GM23338 (cell line): Measurements from ENCODE around the gene ZNF532. TPM values are rescaled to one million over a fixed set of nuclear protein-coding genes. Genes with fewer than 3 reads are reported as not detected.

Experiments used
- ATAC-seq: fragments of 200-7000 bp; cut with Tn5 transposase; 3 replicates; pipeline ENCODE4 v1.9.1; 2020
- DNase-seq: peaks from one replicate; pipeline ENCODE4 v3.0.0-alpha.2; 2015; ENCODE audit warnings: low spot score
- H2AFZ ChIP-seq: fragments of 200-600 bp; sonication (generic); 2 replicates; pipeline ENCODE4 v1.8.0; 2016; ENCODE audit warnings: antibody characterized with exemption, mild to moderate bottlenecking, moderate library complexity
- H3F3A ChIP-seq: fragments of 200-600 bp; sonication (generic); replicated peaks from 2 replicates; pipeline ENCODE4 v1.8.0; 2017; ENCODE audit warnings: antibody characterized with exemption, mixed run types, low read depth
- H3K27ac ChIP-seq: fragments of 200-600 bp; sonication (generic); 2 replicates; pipeline ENCODE4 v1.6.1; 2016; ENCODE audit warnings: low read depth
- H3K27me3 ChIP-seq: fragments of 200-600 bp; sonication (generic); 2 replicates; pipeline ENCODE4 v1.8.0; 2016; ENCODE audit warnings: mild to moderate bottlenecking, mixed run types, moderate library complexity; ENCODE audit not compliant: insufficient read depth
- H3K36me3 ChIP-seq: fragments of 200-600 bp; sonication (generic); 2 replicates; pipeline ENCODE4 v1.8.0; 2016; ENCODE audit warnings: mild to moderate bottlenecking; ENCODE audit not compliant: insufficient read depth
- H3K4me1 ChIP-seq: fragments of 200-600 bp; sonication (generic); 2 replicates; pipeline ENCODE4 v1.8.0; 2016; ENCODE audit warnings: mild to moderate bottlenecking, moderate library complexity; ENCODE audit not compliant: insufficient read depth
- H3K4me2 ChIP-seq: fragments of 200-600 bp; sonication (generic); 2 replicates; pipeline ENCODE4 v1.7.1; 2017; ENCODE audit warnings: mixed run types
- H3K4me3 ChIP-seq: fragments of 200-600 bp; sonication (generic); 2 replicates; pipeline ENCODE4 v1.6.1; 2016; ENCODE audit warnings: mixed run types
- H3K79me2 ChIP-seq: fragments of 200-600 bp; sonication (generic); replicated peaks from 2 replicates; pipeline ENCODE4 v1.8.0; 2017; ENCODE audit warnings: mild to moderate bottlenecking; ENCODE audit not compliant: insufficient read depth
- H3K9me2 ChIP-seq: fragments of 200-600 bp; sonication (generic); 2 replicates; pipeline ENCODE4 v1.8.0; 2017; ENCODE audit not compliant: insufficient read depth
- H4K20me1 ChIP-seq: fragments of 200-600 bp; sonication (generic); replicated peaks from 2 replicates; pipeline ENCODE4 v1.8.0; 2017; ENCODE audit warnings: mild to moderate bottlenecking; ENCODE audit not compliant: insufficient read depth
- H3K27ac Mint-ChIP-seq: 2 replicates; pipeline ENCODE4 v1.8.0; 2020; ENCODE audit warnings: inconsistent platforms, mild to moderate bottlenecking, moderate library complexity, mixed read lengths
- H3K27me3 Mint-ChIP-seq: 3 replicates; pipeline ENCODE4 v1.8.0; 2022; ENCODE audit warnings: low read depth, mild to moderate bottlenecking, moderate library complexity, mixed read lengths, inconsistent platforms; ENCODE audit not compliant: insufficient read depth, poor library complexity
- H3K36me3 Mint-ChIP-seq: 3 replicates; pipeline ENCODE4 v1.8.0; 2021; ENCODE audit warnings: low read depth, mild to moderate bottlenecking, inconsistent platforms, moderate library complexity, mixed read lengths
- H3K4me1 Mint-ChIP-seq: 3 replicates; pipeline ENCODE4 v1.8.0; 2020; ENCODE audit warnings: mild to moderate bottlenecking, inconsistent platforms, mixed read lengths
- H3K4me3 Mint-ChIP-seq: 3 replicates; pipeline ENCODE4 v1.8.0; 2021; ENCODE audit warnings: moderate library complexity, mild to moderate bottlenecking, inconsistent platforms, mixed read lengths
- H3K9me3 Mint-ChIP-seq: 3 replicates; pipeline ENCODE4 v1.8.0; 2020; ENCODE audit warnings: moderate library complexity, mild to moderate bottlenecking, inconsistent platforms, mixed read lengths
- CREB1 ChIP-seq: fragments of 250-450 bp; sonication (Bioruptor Pico); IDR thresholded peaks from 2 replicates; pipeline ENCODE4 v1.5.0; 2020; ENCODE audit warnings: low read depth, mild to moderate bottlenecking, moderate library complexity
- CTCF ChIP-seq, 2 experiments: fragments of 200-600 bp in 1 of 2; sonication (generic) in 1 of 2; conservative IDR thresholded peaks; 2 replicates each; pipeline versions ENCODE4 v1.5.1 to v1.6.1; 2016 to 2017; ENCODE audit warnings: antibody characterized with exemption in 2 of 2, low read depth in 2 of 2, mild to moderate bottlenecking in 2 of 2, moderate library complexity in 1 of 2
- NANOG ChIP-seq: IDR thresholded peaks from 2 replicates; pipeline ENCODE4 v1.6.1; 2016; ENCODE audit warnings: antibody characterized with exemption, borderline replicate concordance
- STAT1 ChIP-seq: IDR thresholded peaks from one replicate; pipeline ENCODE4 v1.6.1; 2016; ENCODE audit warnings: antibody characterized with exemption; ENCODE audit not compliant: unreplicated experiment
- ZNF462 ChIP-seq: fragments of 250-450 bp; sonication (Bioruptor Pico); IDR thresholded peaks from 2 replicates; pipeline ENCODE4 v1.5.0; 2020; ENCODE audit warnings: mild to moderate bottlenecking, moderate library complexity
- polyA plus RNA-seq: library from polyadenylated mRNA; unstranded; fragments of >200 nt; fragmentation: Nextera tagmentation; extraction: Ambion mirVana; gene quantifications from 2 replicates; pipeline ENCODE4 v1.2.1, GENCODE V29; 2016
- total RNA-seq: library from RNA; depleted of rRNA; stranded (reverse); fragments of >200 nt; shearing (Covaris generic); gene quantifications from 2 replicates; pipeline ENCODE4 v1.2.3, GENCODE V29; 2014

The ZNF532 gene
- total and polyA plus RNA-seq, 2 experiments from 2014 or later = 51.5 to 225 TPM

GRCh38 chr18:58891776-58892175 is 27.1 kb downstream of the ZNF532 start (continued):
- no peak for TF ChIP-seq ZNF462
- no peak for TF ChIP-seq CREB1
- TF ChIP-seq STAT1 = no peak
- no peak for TF ChIP-seq CTCF (conservative IDR thresholded peaks at IDR 0.05; ENCODE audit: low read depth in 2 of 2)
- TF ChIP-seq NANOG = no peak

- ATAC-seq (peak; percentile 14; the same call in 2 of the 3 replicates), DNase-seq (peak; percentile 60)
- Histone ChIP-seq H4K20me1 (peaks cover 63% of the 10 kb centered on the region), H3K4me1 (peaks cover 62% of the 10 kb centered on the region), H3K79me2 (peaks cover 98% of the 10 kb centered on the region), H3K4me3 (no peak overlapping the region), H3K27ac (peak overlapping the region; percentile 36), H3K36me3 (no peaks in the 10 kb centered on the region; the same call in 1 of the 2 replicates), H3K9me2 (no peaks in the 10 kb centered on the region), H3F3A (peaks cover 10% of the 10 kb centered on the region; the same call in 1 of the 2 replicates), H3K27me3 (no peaks in the 10 kb centered on the region), H2AFZ (no peak overlapping the region), H3K4me2 (peak overlapping the region; percentile 46; the same call in 1 of the 2 replicates)
- Mint-ChIP-seq H3K4me3 (no peak overlapping the region), H3K27ac (peak overlapping the region; percentile 30; the same call in 1 of the 2 replicates), H3K9me3 (no peaks in the 10 kb centered on the region), H3K4me1 (peaks cover 62% of the 10 kb centered on the region), H3K27me3 (peaks cover 10% of the 10 kb centered on the region), H3K36me3 (peaks cover 86% of the 10 kb centered on the region)
- TF ChIP-seq CTCF (conservative IDR thresholded peaks at IDR 0.05; ENCODE audit: low read depth in 2 of 2) (no peak), ZNF462 (no peak)
Observed at GRCh38 chr18:58892488-58892887, 27.8 kb downstream of the ZNF532 start.
